Mesenchymal stem cell (in vitro differentiated cells and primary cell): Measurements from ENCODE around the gene CNGA4.

Source experiments
- DNase-seq: peaks from one replicate; pipeline ENCODE4 v3.0.0-alpha.2; 2013
- H2AFZ ChIP-seq: one replicate; pipeline ENCODE4 v1.6.1; 2013; ENCODE audit warnings: low read depth, mild to moderate bottlenecking, control low read depth, inconsistent platforms, low read length, moderate library complexity
- H2AK5ac ChIP-seq: 2 replicates; pipeline ENCODE4 v1.6.1; 2013; ENCODE audit warnings: low read length, moderate library complexity, mild to moderate bottlenecking, inconsistent platforms; ENCODE audit not compliant: severe bottlenecking
- H2BK120ac ChIP-seq: one replicate; pipeline ENCODE4 v1.6.1; 2013; ENCODE audit warnings: low read depth, mild to moderate bottlenecking, inconsistent platforms, low read length, moderate library complexity
- H2BK12ac ChIP-seq, 2 experiments: one replicate each; pipeline ENCODE4 v1.6.1; 2013; ENCODE audit warnings: inconsistent platforms in 2 of 2, low read length in 2 of 2, mild to moderate bottlenecking in 2 of 2, moderate library complexity in 2 of 2, control low read depth in 1 of 2
- H2BK15ac ChIP-seq: one replicate; pipeline ENCODE4 v1.6.1; 2013; ENCODE audit warnings: mild to moderate bottlenecking, low read depth, inconsistent platforms; ENCODE audit not compliant: poor library complexity, severe bottlenecking
- H2BK5ac ChIP-seq: 2 replicates; pipeline ENCODE4 v1.6.1; 2013; ENCODE audit warnings: low read depth, mild to moderate bottlenecking, low read length, control low read depth, inconsistent platforms; ENCODE audit not compliant: poor library complexity, severe bottlenecking
- H3K14ac ChIP-seq, 2 experiments: one replicate each; pipeline ENCODE4 v1.6.1; 2013; ENCODE audit warnings: inconsistent platforms in 2 of 2, low read length in 2 of 2, control low read depth in 1 of 2, mild to moderate bottlenecking in 1 of 2, moderate library complexity in 1 of 2
- H3K18ac ChIP-seq, 2 experiments: one replicate each; pipeline ENCODE4 v1.6.1; 2013; ENCODE audit warnings: inconsistent platforms in 2 of 2, low read length in 2 of 2, control low read depth in 1 of 2, low read depth in 1 of 2, mild to moderate bottlenecking in 1 of 2
- H3K23ac ChIP-seq, 2 experiments: one replicate each; pipeline ENCODE4 v1.6.1; 2013; ENCODE audit warnings: inconsistent platforms in 2 of 2, low read length in 2 of 2, mild to moderate bottlenecking in 2 of 2, moderate library complexity in 2 of 2, control low read depth in 1 of 2
- H3K27ac ChIP-seq: 2 replicates; pipeline ENCODE4 v1.5.1; 2013; ENCODE audit warnings: mild to moderate bottlenecking, moderate library complexity, low read length, control low read depth, inconsistent platforms; ENCODE audit not compliant: poor library complexity, severe bottlenecking
- H3K27me3 ChIP-seq, 2 experiments: 2 replicates each; pipeline versions ENCODE4 v1.6.1 to v1.7.0; 2013; ENCODE audit warnings: low read length in 2 of 2, mild to moderate bottlenecking in 2 of 2, moderate library complexity in 2 of 2, control low read depth in 1 of 2, inconsistent platforms in 1 of 2; ENCODE audit not compliant: control insufficient read depth in 1 of 2, insufficient read depth in 1 of 2
- H3K36me3 ChIP-seq, 2 experiments: 2 replicates each; pipeline versions ENCODE4 v1.6.1 to v1.7.0; 2013; ENCODE audit warnings: low read length in 2 of 2, control low read depth in 1 of 2, inconsistent platforms in 1 of 2, low read depth in 1 of 2, mild to moderate bottlenecking in 1 of 2; ENCODE audit not compliant: insufficient read depth in 2 of 2, control insufficient read depth in 1 of 2
- H3K4ac ChIP-seq, 2 experiments: one replicate each; pipeline ENCODE4 v1.6.1; 2013; ENCODE audit warnings: inconsistent platforms in 2 of 2, low read length in 2 of 2, mild to moderate bottlenecking in 2 of 2, moderate library complexity in 2 of 2, control low read depth in 1 of 2, low read depth in 1 of 2
- H3K4me1 ChIP-seq: 2 replicates; pipeline ENCODE4 v1.6.1; 2013; ENCODE audit warnings: low read depth, low read length, control low read depth; ENCODE audit not compliant: control insufficient read depth, insufficient read depth
- H3K4me2 ChIP-seq: 2 replicates; pipeline ENCODE4 v1.6.1; 2013; ENCODE audit warnings: low read length, mild to moderate bottlenecking, inconsistent platforms; ENCODE audit not compliant: poor library complexity, severe bottlenecking
- H3K4me3 ChIP-seq, 2 experiments: 2 replicates each; pipeline versions ENCODE4 v1.5.1 to v1.7.0; 2013; ENCODE audit warnings: low read length in 2 of 2, mild to moderate bottlenecking in 2 of 2, control low read depth in 1 of 2, low read depth in 1 of 2; ENCODE audit not compliant: insufficient read depth in 1 of 2
- H3K79me1 ChIP-seq: replicated peaks from 2 replicates; pipeline ENCODE4 v1.6.1; 2013; ENCODE audit warnings: mild to moderate bottlenecking, control low read depth, low read length, inconsistent platforms; ENCODE audit not compliant: poor library complexity, severe bottlenecking
- H3K9ac ChIP-seq: 2 replicates; pipeline ENCODE4 v1.7.0; 2013; ENCODE audit warnings: mild to moderate bottlenecking, low read length, moderate library complexity
- H3K9me3 ChIP-seq: 2 replicates; pipeline ENCODE4 v1.7.0; 2013; ENCODE audit warnings: mild to moderate bottlenecking, low read length; ENCODE audit not compliant: control insufficient read depth
- H4K8ac ChIP-seq: one replicate; pipeline ENCODE4 v1.6.1; 2013; ENCODE audit warnings: inconsistent platforms, mild to moderate bottlenecking, low read length, moderate library complexity
- H4K91ac ChIP-seq: one replicate; pipeline ENCODE4 v1.6.1; 2013; ENCODE audit warnings: mild to moderate bottlenecking, low read length, inconsistent platforms
- WGBS: methylation state at CpG from one replicate; pipeline ENCODE4 v1.1.7; 2013; ENCODE audit warnings: mixed read lengths; 5-methylcytosine and 5-hydroxymethylcytosine counted together

The CNGA4 gene

GRCh38 chr11:6216501-6216900, 22.4 kb upstream of the CNGA4 start:
- H3K4ac ChIP-seq, result no peak overlapping the region
- no peak overlapping the region for H2BK15ac ChIP-seq
- 92% methylated on average over 4 of the region's 4 CpGs for WGBS

GRCh38 chr11:6217722-6218121, 21.2 kb upstream of the CNGA4 start:
- 89% methylated on average over 18 of the region's 19 CpGs for WGBS
- Histone ChIP-seq H2BK120ac (no peak overlapping the region), H3K36me3 (peaks cover 35 to 89% of the 10 kb centered on the region in 2 experiments), H2AK5ac (no peak overlapping the region), H4K8ac (no peak overlapping the region), H3K4me1 (peaks cover 4% of the 10 kb centered on the region), H3K23ac (no peak overlapping the region), H3K27me3 (no peaks in the 10 kb centered on the region), H2BK5ac (no peak overlapping the region), H3K4me2 (no peak overlapping the region), H3K14ac (no peak overlapping the region), H3K4ac (no peak overlapping the region), H3K18ac (no peak overlapping the region), H3K4me3 (no peak overlapping the region), H2BK15ac (no peak overlapping the region), H3K79me1 (peaks cover 30% of the 10 kb centered on the region), H3K9me3 (no peaks in the 10 kb centered on the region), H2BK12ac (no peak overlapping the region), H3K9ac (no peak overlapping the region), H4K91ac (no peak overlapping the region), H3K27ac (no peak overlapping the region), H2AFZ (no peak overlapping the region)
- no peak for DNase-seq

More at GRCh38 chr11:6216501-6216900, 22.4 kb upstream of the CNGA4 start:
- Histone ChIP-seq H3K23ac (no peak overlapping the region), H3K36me3 (peaks cover 37 to 89% of the 10 kb centered on the region in 2 experiments), H3K27me3 (no peaks in the 10 kb centered on the region), H3K14ac (no peak overlapping the region), H4K8ac (no peak overlapping the region), H3K79me1 (peaks cover 27% of the 10 kb centered on the region), H4K91ac (no peak overlapping the region), H3K4me3 (no peak overlapping the region), H3K4me1 (peaks cover 4% of the 10 kb centered on the region), H3K9ac (no peak overlapping the region), H3K18ac (no peak overlapping the region), H2BK120ac (no peak overlapping the region), H2AK5ac (no peak overlapping the region), H3K9me3 (no peaks in the 10 kb centered on the region), H2BK5ac (no peak overlapping the region), H2BK12ac (no peak overlapping the region), H2AFZ (no peak overlapping the region), H3K27ac (no peak overlapping the region), H3K4me2 (no peak overlapping the region)
- no peak for DNase-seq

- Histone ChIP-seq H3K18ac (no peak overlapping the region), H3K36me3 (peaks cover 48 to 88% of the 10 kb centered on the region in 2 experiments), H3K4ac (no peak overlapping the region), H2BK120ac (no peak overlapping the region), H3K23ac (no peak overlapping the region), H3K9me3 (no peaks in the 10 kb centered on the region), H4K8ac (no peak overlapping the region), H2AFZ (no peak overlapping the region), H2BK15ac (no peak overlapping the region), H2BK5ac (no peak overlapping the region), H3K9ac (peak overlapping the region; percentile 69), H3K4me1 (peaks cover 4% of the 10 kb centered on the region), H2AK5ac (no peak overlapping the region), H2BK12ac (no peak overlapping the region), H3K79me1 (peaks cover 43% of the 10 kb centered on the region), H3K4me3 (no peak overlapping the region), H3K27ac (peak overlapping the region; percentile 46), H3K14ac (no peak overlapping the region), H3K27me3 (no peaks in the 10 kb centered on the region), H3K4me2 (no peak overlapping the region), H4K91ac (no peak overlapping the region)
- peak; percentile 79 for DNase-seq
- WGBS, result 0% methylated on average over 1 of the region's 2 CpGs
Observed at GRCh38 chr11:6219359-6219758, 19.5 kb upstream of the CNGA4 start.

- Histone ChIP-seq H3K27me3 (no peaks in the 10 kb centered on the region), H2BK120ac (no peak overlapping the region), H2AK5ac (no peak overlapping the region), H3K14ac (no peak overlapping the region), H3K79me1 (peaks cover 29% of the 10 kb centered on the region), H2AFZ (no peak overlapping the region), H3K4me2 (no peak overlapping the region), H3K4ac (no peak overlapping the region), H3K18ac (no peak overlapping the region), H4K8ac (no peak overlapping the region), H2BK12ac (no peak overlapping the region), H3K9me3 (no peaks in the 10 kb centered on the region), H2BK5ac (no peak overlapping the region), H2BK15ac (no peak overlapping the region), H3K4me1 (peaks cover 2% of the 10 kb centered on the region), H3K9ac (no peak overlapping the region), H3K23ac (no peak overlapping the region), H3K27ac (no peak overlapping the region), H4K91ac (no peak overlapping the region), H3K36me3 (peaks cover 25 to 45% of the 10 kb centered on the region in 2 experiments), H3K4me3 (no peak overlapping the region)
- DNase-seq, result no peak
- WGBS, result 98% methylated on average over 17 of the region's 17 CpGs
Observed at GRCh38 chr11:6223854-6224253, 15.0 kb upstream of the CNGA4 start.
